Upper lobe of left lung (tissue), 6 donors: Measurements from ENCODE around the gene CACNA1S. TPM values are rescaled to one million over a fixed set of nuclear protein-coding genes. Genes with fewer than 3 reads are reported as not detected.
A peak's percentile ranks its signal among the peaks of the same experiment; 100 is the strongest.

Source experiments
- ATAC-seq, 2 donors: fragments of 200-7000 bp; cut with Tn5 transposase; one replicate each; pipeline ENCODE4 v1.9.1; 2022; ENCODE audit warnings: mild to moderate bottlenecking in 2 of 2, moderate library complexity in 2 of 2; ENCODE audit not compliant: low FRiP score in 2 of 2
- DNase-seq, 2 donors: peaks; one replicate each; pipeline ENCODE4 v3.0.0-alpha.2; 2019 to 2020
- H3K27ac ChIP-seq, 4 donors: fragments of 200-600 bp; sonication (generic); one replicate each; pipeline ENCODE4 v1.5.1; 2016 to 2019
- H3K27me3 ChIP-seq, 4 donors: fragments of 200-600 bp; sonication (generic); one replicate each; pipeline ENCODE4 v1.5.1; 2017 to 2019
- H3K36me3 ChIP-seq, 4 donors: fragments of 200-600 bp; sonication (generic); one replicate each; pipeline ENCODE4 v1.5.1; 2016 to 2019
- H3K4me1 ChIP-seq, 4 donors: fragments of 200-600 bp; sonication (generic); one replicate each; pipeline ENCODE4 v1.5.1; 2018 to 2019
- H3K4me3 ChIP-seq, 4 donors: fragments of 200-600 bp; sonication (generic); one replicate each; pipeline ENCODE4 v1.5.1; 2017 to 2019; ENCODE audit warnings: mild to moderate bottlenecking in 2 of 4, moderate library complexity in 1 of 4
- H3K9me3 ChIP-seq, 4 donors: fragments of 200-600 bp; sonication (generic); one replicate each; pipeline ENCODE4 v1.5.1; 2018 to 2019
- EP300 ChIP-seq, 4 donors: sonication (generic); formaldehyde crosslinking; IDR thresholded peaks; one replicate each; pipeline ENCODE4 v1.5.1; 2017; ENCODE audit warnings: antibody characterized with exemption in 4 of 4, control low read depth in 2 of 4
- POLR2A ChIP-seq, 4 donors: fragments of 450-650 bp; IDR thresholded peaks; one replicate each; pipeline ENCODE4 v1.5.1; 2016 to 2017; ENCODE audit warnings: antibody characterized with exemption in 4 of 4, mild to moderate bottlenecking in 2 of 4
- POLR2AphosphoS5 ChIP-seq, 2 donors: sonication (generic); formaldehyde crosslinking; IDR thresholded peaks; one replicate each; pipeline ENCODE4 v1.5.1; 2017; ENCODE audit warnings: antibody characterized with exemption in 2 of 2
- WGBS, 2 donors: methylation state at CpG; one replicate each; pipeline ENCODE4 v1.1.5; 2017 to 2018; 5-methylcytosine and 5-hydroxymethylcytosine counted together
- total RNA-seq, 6 donors: library from RNA; depleted of rRNA in 4 of 6; stranded (reverse); fragments of >200 nt in 4 of 6; gene quantifications; one replicate each; pipeline versions ENCODE4 v1.1.0 to v1.2.1, GENCODE V29; 2016 to 2021
- TF ChIP-seq, protein P1 (sequence below), 6 experiments: fragments of 450-650 bp in 4 of 6; fragments of 200-600 bp in 2 of 6; sonication (generic) in 2 of 6; IDR thresholded peaks; one replicate each; pipeline ENCODE4 v1.5.1; 2016 to 2019; ENCODE audit warnings: antibody characterized with exemption in 6 of 6
- donor health status: DM: no; HTN: no; CAD: no; lungs with moderate emphysema.
- donor health status: DM: no; HTN: yes; CAD: no; lungs with severe emphysema.

The CACNA1S gene
- total RNA-seq, 6 donors from 2014 or later = 0.03 to 0.30 (median 0.10) TPM; not detected in 3

DNA sequence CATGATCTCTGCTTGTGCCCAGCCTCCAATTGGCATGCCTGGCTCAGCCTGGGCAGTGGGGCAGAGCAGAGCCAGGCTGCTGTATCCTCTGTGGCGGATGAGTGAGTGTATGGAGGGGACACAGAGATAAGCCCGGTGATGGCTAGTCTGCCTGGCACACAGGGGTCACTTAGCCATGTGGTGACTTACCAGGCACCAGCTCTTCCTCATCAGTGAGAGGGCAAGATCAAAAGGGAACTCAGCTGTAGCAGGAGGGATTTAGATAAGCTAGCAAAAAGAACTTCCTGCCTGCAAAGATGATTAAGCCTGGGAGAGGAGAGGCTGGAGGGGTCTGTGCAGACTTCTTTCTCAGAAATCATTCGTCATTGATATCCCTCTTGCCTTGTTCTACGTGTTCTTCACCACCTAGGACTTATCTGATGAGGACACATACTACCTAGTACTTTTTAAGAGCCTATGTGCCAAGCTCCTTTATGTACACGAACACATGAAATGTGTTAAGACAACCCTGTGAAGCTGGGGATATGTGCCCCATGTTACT is 96.6 kb downstream of the CACNA1S start:
- H3K9me3 ChIP-seq = no peaks in the 10 kb centered on the region
- TF ChIP-seq, protein P1, sequence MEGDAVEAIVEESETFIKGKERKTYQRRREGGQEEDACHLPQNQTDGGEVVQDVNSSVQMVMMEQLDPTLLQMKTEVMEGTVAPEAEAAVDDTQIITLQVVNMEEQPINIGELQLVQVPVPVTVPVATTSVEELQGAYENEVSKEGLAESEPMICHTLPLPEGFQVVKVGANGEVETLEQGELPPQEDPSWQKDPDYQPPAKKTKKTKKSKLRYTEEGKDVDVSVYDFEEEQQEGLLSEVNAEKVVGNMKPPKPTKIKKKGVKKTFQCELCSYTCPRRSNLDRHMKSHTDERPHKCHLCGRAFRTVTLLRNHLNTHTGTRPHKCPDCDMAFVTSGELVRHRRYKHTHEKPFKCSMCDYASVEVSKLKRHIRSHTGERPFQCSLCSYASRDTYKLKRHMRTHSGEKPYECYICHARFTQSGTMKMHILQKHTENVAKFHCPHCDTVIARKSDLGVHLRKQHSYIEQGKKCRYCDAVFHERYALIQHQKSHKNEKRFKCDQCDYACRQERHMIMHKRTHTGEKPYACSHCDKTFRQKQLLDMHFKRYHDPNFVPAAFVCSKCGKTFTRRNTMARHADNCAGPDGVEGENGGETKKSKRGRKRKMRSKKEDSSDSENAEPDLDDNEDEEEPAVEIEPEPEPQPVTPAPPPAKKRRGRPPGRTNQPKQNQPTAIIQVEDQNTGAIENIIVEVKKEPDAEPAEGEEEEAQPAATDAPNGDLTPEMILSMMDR (IDR thresholded peaks at IDR 0.05) = no peak
- TF ChIP-seq POLR2AphosphoS5 (IDR thresholded peaks at IDR 0.05) (no peak), EP300 (IDR thresholded peaks at IDR 0.05) (no peak), POLR2A (IDR thresholded peaks at IDR 0.05) (no peak)
- ATAC-seq (no peak), DNase-seq (no peak)
- peaks cover 28 to 76% (median 53%) of the 10 kb centered on the region in 4 donors for H3K4me1 ChIP-seq
- no peak overlapping the region for H3K4me3 ChIP-seq
- no peaks in the 10 kb centered on the region for H3K27me3 ChIP-seq
- no peaks in the 10 kb centered on the region for H3K36me3 ChIP-seq
- peak overlapping the region in 1 of 4 donors; percentile 61 for H3K27ac ChIP-seq
- WGBS, 2 donors = 43 to 47% methylated on average over 4 to 5 of the region's 5 CpGs

DNA sequence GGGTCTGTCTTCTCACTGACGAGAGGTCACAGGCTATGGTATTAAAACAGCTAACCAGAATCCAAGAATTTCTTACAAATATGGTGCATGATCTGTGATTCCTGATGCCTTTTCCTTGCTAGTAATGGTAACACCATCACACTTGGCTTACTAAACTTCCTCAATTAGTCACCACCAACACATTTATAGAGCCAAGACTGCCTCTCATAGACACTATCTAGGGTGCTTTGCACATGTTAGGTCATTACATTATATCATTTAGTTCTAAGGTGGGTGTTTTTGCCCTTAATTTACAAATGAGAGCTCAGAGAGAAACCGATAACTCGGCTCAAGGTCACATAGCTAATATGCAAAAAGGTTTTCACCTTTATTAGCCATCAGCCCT is 97.4 kb downstream of the CACNA1S start:
- WGBS, 2 donors = 84 to 91% methylated on average over 3 of the region's 3 CpGs

DNA sequence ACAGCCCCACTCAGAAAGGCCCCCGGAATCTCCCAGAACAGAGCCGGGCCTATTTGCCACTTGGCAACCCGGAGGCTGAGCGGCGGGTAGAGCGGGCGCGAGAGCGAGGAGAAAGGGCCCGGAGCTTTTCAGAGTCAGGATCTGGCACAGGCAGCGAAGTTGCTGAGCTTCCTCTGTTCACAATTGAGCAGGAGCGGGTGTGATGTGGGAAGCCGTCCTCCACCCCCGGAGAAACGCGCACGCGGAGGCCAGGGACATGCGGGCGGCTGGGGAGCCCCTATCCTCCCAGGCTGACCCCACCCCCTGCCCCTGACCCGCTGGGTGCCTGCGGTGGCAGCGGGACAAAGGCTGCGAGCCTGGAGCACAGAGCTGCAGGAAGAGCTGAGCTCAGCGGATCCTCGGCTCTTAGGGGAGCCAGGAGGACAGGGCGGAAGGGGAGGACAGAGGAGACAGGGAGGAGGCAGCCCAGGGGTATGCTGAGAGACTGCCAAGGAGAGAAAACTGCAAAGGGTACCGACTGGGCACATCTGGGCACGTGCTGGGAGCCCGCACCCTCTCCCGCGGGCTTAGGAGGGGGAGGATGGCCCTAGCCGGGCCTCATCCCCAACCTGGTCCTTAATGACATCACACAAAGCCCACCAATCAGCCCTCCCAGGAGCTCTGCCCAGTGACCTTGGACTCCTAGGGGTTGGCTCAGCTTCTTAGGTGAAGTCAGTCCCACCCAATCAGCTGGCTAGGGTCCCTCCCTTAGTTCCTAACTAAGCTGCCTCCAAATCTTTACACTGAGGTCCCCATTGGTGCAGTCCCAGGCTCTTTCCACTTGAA is 98.0 kb downstream of the CACNA1S start:
- DNase-seq = peak in 1 of 2 donors; percentile 82
- TF ChIP-seq EP300 (IDR thresholded peaks at IDR 0.05) (no peak), POLR2AphosphoS5 (IDR thresholded peaks at IDR 0.05) (no peak), POLR2A (IDR thresholded peaks at IDR 0.05) (no peak)
- TF ChIP-seq, protein P1 (IDR thresholded peaks at IDR 0.05) = no peak
- WGBS, 2 donors = 57 to 70% methylated on average over 29 to 33 of the region's 33 CpGs
- Histone ChIP-seq H3K4me1 (peaks cover 14 to 64% (median 45%) of the 10 kb centered on the region in 4 donors), H3K27me3 (no peaks in the 10 kb centered on the region), H3K36me3 (no peaks in the 10 kb centered on the region), H3K9me3 (no peaks in the 10 kb centered on the region), H3K4me3 (peak overlapping the region in 1 of 4 donors; percentile 9), H3K27ac (peak overlapping the region in 1 of 4 donors; percentile 56)
- no peak for ATAC-seq

More for the DNA sequence above, 97.4 kb downstream of the CACNA1S start:
- no peaks in the 10 kb centered on the region for H3K36me3 ChIP-seq
- no peak for ATAC-seq
- H3K9me3 ChIP-seq = no peaks in the 10 kb centered on the region
- no peaks in the 10 kb centered on the region for H3K27me3 ChIP-seq
- H3K27ac ChIP-seq = no peak overlapping the region
- DNase-seq = no peak
- TF ChIP-seq POLR2AphosphoS5 (IDR thresholded peaks at IDR 0.05) (no peak), EP300 (IDR thresholded peaks at IDR 0.05) (no peak), POLR2A (IDR thresholded peaks at IDR 0.05) (no peak)
- TF ChIP-seq, protein P1 (IDR thresholded peaks at IDR 0.05) = no peak
- no peak overlapping the region for H3K4me3 ChIP-seq
- peaks cover 20 to 70% (median 48%) of the 10 kb centered on the region in 4 donors for H3K4me1 ChIP-seq

DNA sequence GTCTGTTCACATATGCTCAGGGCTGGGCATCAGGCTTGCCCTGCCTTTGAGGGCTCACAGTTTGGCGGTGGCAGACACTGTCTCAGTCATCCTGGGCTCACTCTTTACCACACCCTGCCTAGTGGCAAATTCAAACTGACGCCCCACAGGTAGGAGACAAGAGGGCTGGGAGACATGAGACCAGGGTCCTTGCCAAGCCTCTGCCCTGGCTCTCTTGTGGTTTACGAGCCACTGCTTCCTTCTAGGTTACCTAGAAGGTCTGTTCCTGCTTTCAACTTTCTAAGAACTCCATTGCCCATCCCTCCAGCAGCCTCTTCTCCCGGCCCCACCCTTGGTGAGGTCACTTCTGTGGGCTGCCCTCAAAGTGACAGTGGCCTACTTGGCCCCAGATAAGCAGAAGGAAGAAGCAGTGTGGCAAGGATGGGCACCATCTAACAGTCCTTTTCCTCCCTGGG is 99.2 kb downstream of the CACNA1S start:
- no peaks in the 10 kb centered on the region for H3K9me3 ChIP-seq
- peaks cover 8 to 52% (median 37%) of the 10 kb centered on the region in 4 donors for H3K4me1 ChIP-seq
- peak overlapping the region in 1 of 4 donors; percentile 56 for H3K27ac ChIP-seq
- ATAC-seq (peak in 1 of 2 donors; percentile 38), DNase-seq (peak in 1 of 2 donors; percentile 61)
- no peak overlapping the region for H3K4me3 ChIP-seq
- TF ChIP-seq POLR2AphosphoS5 (IDR thresholded peaks at IDR 0.05) (peak in 1 of 2 donors; percentile 18), POLR2A (IDR thresholded peaks at IDR 0.05) (no peak)
- no peaks in the 10 kb centered on the region for H3K27me3 ChIP-seq
- H3K36me3 ChIP-seq = no peaks in the 10 kb centered on the region
- 52 to 58% methylated on average over 4 of the region's 4 CpGs for WGBS, 2 donors

DNA sequence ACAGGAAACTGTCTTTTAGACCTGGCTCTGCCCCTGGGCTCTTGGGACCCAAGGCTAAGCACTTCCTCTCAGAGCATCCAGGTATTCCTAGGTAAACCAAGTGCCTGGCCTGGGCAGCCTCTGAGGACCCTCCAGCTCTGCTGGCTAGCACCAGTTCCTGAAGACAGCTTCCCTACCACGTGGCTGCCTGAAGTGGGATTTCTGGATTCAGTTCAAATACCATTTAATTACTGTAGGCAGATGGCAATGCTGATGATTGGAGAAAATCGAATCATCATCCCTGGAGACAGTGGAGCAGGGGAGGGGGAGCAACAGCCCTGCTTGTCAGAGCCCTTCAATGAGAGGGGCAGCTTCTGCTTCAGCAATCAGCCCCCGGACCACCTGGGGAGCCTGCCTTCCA is 100.6 kb downstream of the CACNA1S start:
- DNase-seq = no peak
- Histone ChIP-seq H3K27ac (no peak overlapping the region), H3K4me3 (no peak overlapping the region), H3K27me3 (no peaks in the 10 kb centered on the region), H3K4me1 (peaks cover 8 to 38% (median 23%) of the 10 kb centered on the region in 4 donors), H3K36me3 (no peaks in the 10 kb centered on the region), H3K9me3 (no peaks in the 10 kb centered on the region)
- TF ChIP-seq POLR2A (IDR thresholded peaks at IDR 0.05) = no peak
- no peak for TF ChIP-seq POLR2AphosphoS5 (IDR thresholded peaks at IDR 0.05)
- TF ChIP-seq EP300 (IDR thresholded peaks at IDR 0.05) = no peak
- TF ChIP-seq, protein P1 (IDR thresholded peaks at IDR 0.05) = no peak
- no peak for ATAC-seq
- 60% methylated on average over 3 of the region's 3 CpGs; no CpG with 5 or more reads in 1 of the 2 donors for WGBS, 2 donors
